Neural progenitor cell (in vitro differentiated cells): Measurements from ENCODE around the gene ZCCHC8.

ENCODE experiments used
- CTCF ChIP-seq: fragments of 200-600 bp; sonication (generic); IDR thresholded peaks from 2 replicates; pipeline ENCODE4 v1.5.1; 2017; ENCODE audit warnings: antibody characterized with exemption, mild to moderate bottlenecking
- EZH2 ChIP-seq: fragments of 200-600 bp; sonication (generic); IDR thresholded peaks from 2 replicates; pipeline ENCODE4 v1.6.1; 2017; ENCODE audit warnings: antibody characterized with exemption, mild to moderate bottlenecking, moderate library complexity
- EZH2phosphoT487 ChIP-seq: fragments of 200-600 bp; sonication (generic); IDR thresholded peaks from 2 replicates; pipeline ENCODE4 v1.6.1; 2017; ENCODE audit warnings: antibody characterized with exemption

- TF ChIP-seq CTCF (no peak), EZH2 (no peak), EZH2phosphoT487 (no peak)
Observed at GRCh38 chr12:122422730-122423257, 77.9 kb downstream of the ZCCHC8 start.
